GM06990 (cell line): ENCODE results near the gene A1CF.

Experiments
- DNase-seq: peaks from one replicate; pipeline ENCODE4 v3.0.0-alpha.2; 2011; ENCODE audit not compliant: insufficient read length; ENCODE audit errors: extremely low read depth
- H3K27me3 ChIP-seq: replicated peaks from 2 replicates; pipeline ENCODE4 v1.6.0; 2011; ENCODE audit warnings: low read length; ENCODE audit not compliant: control insufficient read depth, insufficient read depth
- H3K36me3 ChIP-seq: 2 replicates; pipeline ENCODE4 v1.5.1; 2011; ENCODE audit warnings: low read length; ENCODE audit not compliant: control insufficient read depth, insufficient read depth
- H3K4me3 ChIP-seq: replicated peaks from 2 replicates; pipeline ENCODE4 v1.5.1; 2011; ENCODE audit warnings: low read depth, mild to moderate bottlenecking, control low read depth, low read length
- CTCF ChIP-seq: IDR thresholded peaks from 2 replicates; pipeline ENCODE4 v1.5.1; 2011; ENCODE audit warnings: low read length, control low read depth, mild to moderate bottlenecking, inconsistent platforms; ENCODE audit not compliant: insufficient read depth, poor library complexity, severe bottlenecking

Gene A1CF

DNA sequence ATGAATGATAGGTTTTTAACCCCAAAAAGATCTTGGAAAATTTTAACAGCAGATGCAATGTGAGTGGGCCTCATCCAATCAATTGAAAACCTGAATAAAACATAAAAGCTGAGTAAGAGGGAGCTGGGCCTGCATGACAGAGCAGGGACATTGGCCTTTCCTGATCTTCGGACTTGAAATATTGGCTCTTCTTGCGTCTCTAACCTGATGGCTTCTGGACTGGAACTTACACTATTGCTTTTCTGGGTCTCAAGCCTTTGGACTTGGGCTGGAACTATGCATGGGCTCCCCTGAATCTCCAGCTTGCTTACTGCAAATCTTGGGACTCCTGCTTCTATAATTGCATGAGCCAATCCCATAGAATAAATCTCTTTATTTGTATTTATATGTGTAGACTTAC lies 9.0 kb downstream of the A1CF start:
- Histone ChIP-seq H3K36me3 (no peaks in the 10 kb centered on the region), H3K4me3 (no peak overlapping the region), H3K27me3 (0 out of 2 replicates have a peak, but pooled peaks cover 1% of the 10 kb centered on the region)
- TF ChIP-seq CTCF, result no peak
- no peak for DNase-seq

GRCh38 chr10:50874723-50875122 lies 10.7 kb downstream of the A1CF start:
- DNase-seq, result no peak
- TF ChIP-seq CTCF, result no peak
- Histone ChIP-seq H3K4me3 (no peak overlapping the region), H3K27me3 (0 out of 2 replicates have a peak, but pooled peaks cover 1% of the 10 kb centered on the region), H3K36me3 (no peaks in the 10 kb centered on the region)

GRCh38 chr10:50866317-50866716 lies 19.1 kb downstream of the A1CF start:
- Histone ChIP-seq H3K27me3 (no peaks in the 10 kb centered on the region), H3K36me3 (no peaks in the 10 kb centered on the region)

DNA sequence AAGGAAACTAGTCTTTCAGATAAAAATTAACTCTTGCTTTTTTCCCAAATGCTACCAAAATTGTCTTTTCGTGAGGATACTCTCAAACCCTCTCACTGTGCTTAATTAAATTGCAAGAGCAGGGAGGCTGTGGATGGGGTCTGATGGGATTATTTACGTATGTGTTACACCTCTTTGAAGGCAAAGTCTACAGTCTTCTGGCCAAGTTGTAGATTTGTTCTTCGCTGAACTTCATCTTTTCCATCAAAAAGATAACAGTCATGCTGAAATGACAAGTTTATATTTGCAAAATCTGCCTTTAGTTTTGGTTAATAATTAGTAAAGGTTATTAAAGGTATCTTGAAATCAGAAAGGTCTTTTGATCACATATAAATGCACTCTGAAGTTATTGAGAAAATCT lies 22.7 kb downstream of the A1CF start:
- no peaks in the 10 kb centered on the region for H3K36me3 ChIP-seq
- no peak overlapping the region for H3K4me3 ChIP-seq
- no peak for DNase-seq
- TF ChIP-seq CTCF, result no peak
- H3K27me3 ChIP-seq, result no peaks in the 10 kb centered on the region

More at GRCh38 chr10:50866317-50866716, 19.1 kb downstream of the A1CF start:
- DNase-seq, result no peak
- no peak for TF ChIP-seq CTCF
- H3K4me3 ChIP-seq, result no peak overlapping the region

DNA sequence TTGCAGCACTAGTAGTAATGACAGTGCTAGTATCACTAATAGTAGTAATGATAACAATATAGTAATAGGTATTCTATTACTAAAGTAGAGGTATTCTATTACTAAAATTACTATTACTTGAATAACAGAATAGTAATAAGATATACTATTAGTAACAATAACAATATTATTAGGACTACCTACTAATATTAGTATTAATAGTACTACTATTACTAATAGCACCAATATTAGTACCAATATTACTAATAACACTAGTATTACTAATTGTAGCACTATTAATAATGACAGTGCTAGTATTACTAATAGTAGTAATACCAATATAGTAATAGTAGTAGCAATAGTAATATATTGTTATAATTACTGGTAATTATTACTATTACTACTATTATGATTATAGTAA lies 24.1 kb downstream of the A1CF start:
- Histone ChIP-seq H3K36me3 (no peaks in the 10 kb centered on the region), H3K4me3 (no peak overlapping the region), H3K27me3 (no peaks in the 10 kb centered on the region)
- no peak for TF ChIP-seq CTCF
- no peak for DNase-seq

- Histone ChIP-seq H3K4me3 (no peak overlapping the region), H3K27me3 (no peaks in the 10 kb centered on the region), H3K36me3 (no peaks in the 10 kb centered on the region)
- TF ChIP-seq CTCF, result no peak
- no peak for DNase-seq
These were observed 27.8 kb downstream of the A1CF start for GRCh38 chr10:50857579-50857978.
